ENCODE measurements around the gene LEMD1. TPM values are rescaled to one million over a fixed set of nuclear protein-coding genes. Genes with fewer than 3 reads are reported as not detected.
A peak's percentile ranks its signal among the peaks of the same experiment; 100 is the strongest.

Gene LEMD1
- total RNA-seq, 2 donors from 2014 or later, result not detected

DNA sequence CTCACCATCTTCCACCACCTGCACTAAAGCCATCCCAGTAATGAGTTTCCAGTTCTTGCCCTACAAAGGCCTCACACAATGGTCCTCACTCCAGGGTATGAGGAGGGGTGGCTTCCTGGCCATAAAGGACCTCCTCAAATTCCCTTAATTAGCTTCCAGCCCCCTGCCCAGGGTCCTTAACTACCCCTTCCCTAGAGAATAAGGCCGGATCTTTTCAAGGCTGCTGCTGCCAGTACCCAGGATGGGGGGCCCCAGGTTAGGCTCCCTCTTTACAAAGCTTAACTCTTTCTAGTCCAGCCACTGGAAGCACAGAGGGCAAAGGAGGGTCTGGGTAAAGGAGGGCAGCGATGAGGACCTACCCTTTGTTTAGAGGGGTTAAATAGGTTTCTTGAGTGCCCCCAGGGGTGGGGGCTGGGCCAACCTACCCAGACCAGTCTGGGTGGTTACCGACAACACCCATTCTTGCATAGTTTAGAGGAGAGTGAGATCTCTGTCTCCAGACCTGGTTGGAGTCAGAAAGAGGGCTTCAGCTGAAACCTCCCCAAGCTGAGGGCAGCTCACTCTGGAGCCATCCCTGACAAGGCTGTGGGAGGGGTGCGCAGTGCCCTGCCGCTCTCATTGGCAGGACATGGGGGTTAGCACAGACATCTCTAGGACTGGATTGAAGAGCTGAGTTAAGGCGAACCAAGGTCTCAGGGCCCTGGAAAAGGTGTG, 26.8 kb upstream of the LEMD1 start:
- intact Hi-C loops (cut with DNase I), result no loop called here
- Histone ChIP-seq H3K4me1 (peaks cover 17% of the 10 kb centered on the region), H3K27me3 (peaks cover 0 to under 1% of the 10 kb centered on the region in 2 donors), H3K27ac (peak overlapping the region in 2 of 4 donors; percentile 59 to 63), H3K36me3 (replicated peaks in 1 of 2; ENCODE audit: insufficient read depth in 1 of 2, low read depth in 2 of 2) (no peaks in the 10 kb centered on the region), H3K4me3 (no peak overlapping the region), H3K9me3 (no peaks in the 10 kb centered on the region)
- 75 to 76% methylated on average over 6 of the region's 6 CpGs for WGBS, 2 donors
- TF ChIP-seq, protein P1, sequence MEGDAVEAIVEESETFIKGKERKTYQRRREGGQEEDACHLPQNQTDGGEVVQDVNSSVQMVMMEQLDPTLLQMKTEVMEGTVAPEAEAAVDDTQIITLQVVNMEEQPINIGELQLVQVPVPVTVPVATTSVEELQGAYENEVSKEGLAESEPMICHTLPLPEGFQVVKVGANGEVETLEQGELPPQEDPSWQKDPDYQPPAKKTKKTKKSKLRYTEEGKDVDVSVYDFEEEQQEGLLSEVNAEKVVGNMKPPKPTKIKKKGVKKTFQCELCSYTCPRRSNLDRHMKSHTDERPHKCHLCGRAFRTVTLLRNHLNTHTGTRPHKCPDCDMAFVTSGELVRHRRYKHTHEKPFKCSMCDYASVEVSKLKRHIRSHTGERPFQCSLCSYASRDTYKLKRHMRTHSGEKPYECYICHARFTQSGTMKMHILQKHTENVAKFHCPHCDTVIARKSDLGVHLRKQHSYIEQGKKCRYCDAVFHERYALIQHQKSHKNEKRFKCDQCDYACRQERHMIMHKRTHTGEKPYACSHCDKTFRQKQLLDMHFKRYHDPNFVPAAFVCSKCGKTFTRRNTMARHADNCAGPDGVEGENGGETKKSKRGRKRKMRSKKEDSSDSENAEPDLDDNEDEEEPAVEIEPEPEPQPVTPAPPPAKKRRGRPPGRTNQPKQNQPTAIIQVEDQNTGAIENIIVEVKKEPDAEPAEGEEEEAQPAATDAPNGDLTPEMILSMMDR (IDR thresholded peaks at IDR 0.05), result no peak
- no peak for TF ChIP-seq POLR2A (IDR thresholded peaks at IDR 0.05)
- DNase-seq, result no peak
- no peak for ATAC-seq

GRCh38 chr1:205447457-205448341, 25.8 kb upstream of the LEMD1 start:
- H3K36me3 ChIP-seq (replicated peaks in 1 of 2; ENCODE audit: insufficient read depth in 1 of 2, low read depth in 2 of 2), result no peaks in the 10 kb centered on the region
- TF ChIP-seq POLR2A (IDR thresholded peaks at IDR 0.05), result no peak
- TF ChIP-seq, protein P1 (IDR thresholded peaks at IDR 0.05), result no peak
- H3K27me3 ChIP-seq, result no peaks in the 10 kb centered on the region
- no peak for ATAC-seq
- DNase-seq, result peak in 1 of 4 donors; percentile 35
- no peak overlapping the region for H3K4me3 ChIP-seq
- H3K9me3 ChIP-seq, result no peaks in the 10 kb centered on the region
- intact Hi-C loops (cut with DNase I), result no loop called here
- H3K4me1 ChIP-seq, result peaks cover 22% of the 10 kb centered on the region
- WGBS, 2 donors, result 50% methylated on average over 18 to 19 of the region's 19 CpGs
- H3K27ac ChIP-seq, result peak overlapping the region in 1 of 4 donors; percentile 26

DNA sequence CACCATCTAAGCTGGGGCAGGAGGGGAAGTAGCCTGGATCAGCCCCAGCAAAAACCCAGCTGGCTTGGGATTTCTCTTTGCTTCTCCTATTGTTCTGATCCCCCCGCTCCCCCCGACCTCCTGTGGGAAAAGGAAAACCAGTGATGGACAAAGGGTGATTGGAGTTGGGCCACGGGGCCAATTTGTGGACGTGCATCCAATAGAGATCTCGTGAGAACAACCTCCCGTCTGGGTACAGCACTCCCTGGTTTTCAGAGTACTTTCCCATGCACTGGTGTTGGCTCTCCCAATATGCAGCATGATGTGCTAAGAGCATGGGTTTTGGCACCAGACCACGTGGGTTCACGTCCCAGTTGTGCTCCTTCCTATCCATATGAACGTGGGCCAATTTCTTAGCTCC, 25.0 kb upstream of the LEMD1 start:
- peaks cover 31% of the 10 kb centered on the region for H3K4me1 ChIP-seq
- intact Hi-C loops (cut with DNase I), result no loop called here
- 48 to 59% methylated on average over 8 to 9 of the region's 9 CpGs for WGBS, 2 donors
- no peaks in the 10 kb centered on the region for H3K36me3 ChIP-seq (replicated peaks in 1 of 2; ENCODE audit: insufficient read depth in 1 of 2, low read depth in 2 of 2)
- H3K9me3 ChIP-seq, result no peaks in the 10 kb centered on the region
- no peak overlapping the region for H3K27ac ChIP-seq
- H3K27me3 ChIP-seq, result no peaks in the 10 kb centered on the region
- no peak for ATAC-seq
- no peak overlapping the region for H3K4me3 ChIP-seq
- TF ChIP-seq, protein P1 (IDR thresholded peaks at IDR 0.05), result no peak
- TF ChIP-seq POLR2A (IDR thresholded peaks at IDR 0.05), result no peak
- no peak for DNase-seq

- Histone ChIP-seq H3K9me3 (no peaks in the 10 kb centered on the region), H3K27me3 (no peaks in the 10 kb centered on the region), H3K4me1 (peaks cover 42% of the 10 kb centered on the region), H3K27ac (no peak overlapping the region), H3K4me3 (no peak overlapping the region), H3K36me3 (replicated peaks in 1 of 2; ENCODE audit: insufficient read depth in 1 of 2, low read depth in 2 of 2) (no peaks in the 10 kb centered on the region)
- DNase-seq (no peak), ATAC-seq (no peak)
- TF ChIP-seq POLR2A (IDR thresholded peaks at IDR 0.05), result no peak
- TF ChIP-seq, protein P1 (IDR thresholded peaks at IDR 0.05), result no peak
- 76 to 84% methylated on average over 5 of the region's 5 CpGs for WGBS, 2 donors
- intact Hi-C loops (cut with DNase I), result no loop called here
These were observed 23.7 kb upstream of the LEMD1 start for GRCh38 chr1:205445646-205445935.
